Gastrocnemius medialis (tissue), 4 donors: Measurements from ENCODE around the gene MACROD2.

Experiments used
- CTCF ChIP-seq, 5 experiments: fragments of 450-650 bp in 3 of 5; fragments of 200-600 bp in 2 of 5; sonication (generic) in 2 of 5; IDR thresholded peaks in 4 of 5; conservative IDR thresholded peaks in 1 of 5; 1 replicate in 4 of 5; 2 replicates in 1 of 5; pipeline ENCODE4 v1.5.1; 2016 to 2019; ENCODE audit warnings: antibody characterized with exemption in 5 of 5, mild to moderate bottlenecking in 3 of 5, moderate library complexity in 3 of 5
- POLR2A ChIP-seq, 2 donors: fragments of 450-650 bp; IDR thresholded peaks; one replicate each; pipeline ENCODE4 v1.6.1; 2017; ENCODE audit warnings: antibody characterized with exemption in 2 of 2, mild to moderate bottlenecking in 2 of 2, moderate library complexity in 2 of 2

- TF ChIP-seq CTCF (IDR thresholded peaks at IDR 0.05 in 4 of 5, conservative IDR thresholded peaks at IDR 0.05 in 1 of 5) (no peak), POLR2A (IDR thresholded peaks at IDR 0.05) (no peak)
Observed at GRCh38 chr20:15848995-15849610, 1853.8 kb downstream of the MACROD2 start.
